Measurements from ENCODE around the gene KRTAP12-4. TPM values are rescaled to one million over a fixed set of nuclear protein-coding genes. Genes with fewer than 3 reads are reported as not detected.

Gene KRTAP12-4
- total and polyA plus RNA-seq, 2 donors (not counting 3 experiments of a cell fraction or from before 2014, with no cell fraction given): not detected

DNA sequence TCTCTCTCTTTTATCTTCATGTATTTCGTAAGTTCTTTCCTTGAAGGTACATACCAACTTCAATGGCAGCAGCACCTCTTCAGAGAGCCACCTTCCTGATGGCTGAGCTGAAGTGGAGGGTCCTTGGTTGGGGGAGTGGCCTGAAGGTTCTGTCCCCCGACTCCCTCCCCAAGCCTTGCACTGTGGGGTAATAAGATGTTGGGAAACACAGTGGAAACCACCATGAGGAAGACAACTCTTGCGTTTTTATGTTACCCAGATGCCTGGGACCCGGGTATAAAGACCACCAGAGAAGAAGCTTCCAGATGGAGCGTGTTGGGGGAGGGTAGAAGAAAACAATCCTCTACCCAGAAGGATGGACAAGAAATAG lies 4.1 kb upstream of the KRTAP12-4 start:
- Histone ChIP-seq H3K9me1 (replicated peaks; ENCODE audit: control insufficient read depth, extremely low read depth, insufficient read depth, low read length) (no peaks in the 10 kb centered on the region), H3K27ac (ENCODE audit: insufficient read depth, low read depth, low read length) (no peak overlapping the region), H2AFZ (ENCODE audit: low read depth, low read length) (no peak overlapping the region), H3K79me2 (ENCODE audit: control insufficient read depth, insufficient read depth, low read length) (no peaks in the 10 kb centered on the region), H3K4me3 (replicated peaks in 1 of 3; ENCODE audit: insufficient read depth in 1 of 3, low read depth in 1 of 3, low read length in 3 of 3) (no peak overlapping the region), H3K4me1 (ENCODE audit: control insufficient read depth, extremely low read depth, insufficient read depth, low read length) (no peaks in the 10 kb centered on the region), H4K20me1 (replicated peaks; ENCODE audit: control insufficient read depth, extremely low read depth, insufficient read depth, low read length) (no peaks in the 10 kb centered on the region), H3K4me2 (ENCODE audit: insufficient read depth, low read length) (no peak overlapping the region), H3K27me3 (ENCODE audit: control insufficient read depth in 2 of 2, insufficient read depth in 2 of 2, low read length in 2 of 2) (peaks cover 0 to 4% of the 10 kb centered on the region in 2 experiments), H3K36me3 (ENCODE audit: control insufficient read depth in 2 of 2, extremely low read depth in 1 of 2, insufficient read depth in 2 of 2, low read length in 2 of 2) (no peaks in the 10 kb centered on the region), H3K9me3 (replicated peaks; ENCODE audit: control insufficient read depth, insufficient read depth, low read length) (no peaks in the 10 kb centered on the region), H3K9ac (replicated peaks; ENCODE audit: extremely low read depth, insufficient read depth, low read length) (no peak overlapping the region)
- dilution Hi-C loops (cut with MboI; ENCODE audit: extremely low pct_ligation_motif_present, low sequenced_read_pairs) (no loop called here), intact Hi-C loops (cut with micrococcal nuclease) (no loop called here)
- POLR2A ChIA-PET: no interaction called here
- BruUV-seq (replicated peaks): no TSS peak
- FAIRE-seq: no peak
- CTCF ChIA-PET: interaction anchor here (1.3 kb wide), 1 partner anchor 135 kb away, joined by 4 read pairs; no protein-coding TSS in a partner anchor
- DNase-seq (ENCODE audit: low read depth, low spot score): no peak
- no peak for TF ChIP-seq POLR2AphosphoS5 (IDR thresholded peaks at IDR 0.05; ENCODE audit: insufficient read depth, low read depth, low read length)
- no peak for TF ChIP-seq MYC (IDR thresholded peaks at IDR 0.05; ENCODE audit: low read depth, low read length)
- TF ChIP-seq POLR2A (IDR thresholded peaks at IDR 0.05; ENCODE audit: low read depth, low read length): no peak
- TF ChIP-seq, protein P1, sequence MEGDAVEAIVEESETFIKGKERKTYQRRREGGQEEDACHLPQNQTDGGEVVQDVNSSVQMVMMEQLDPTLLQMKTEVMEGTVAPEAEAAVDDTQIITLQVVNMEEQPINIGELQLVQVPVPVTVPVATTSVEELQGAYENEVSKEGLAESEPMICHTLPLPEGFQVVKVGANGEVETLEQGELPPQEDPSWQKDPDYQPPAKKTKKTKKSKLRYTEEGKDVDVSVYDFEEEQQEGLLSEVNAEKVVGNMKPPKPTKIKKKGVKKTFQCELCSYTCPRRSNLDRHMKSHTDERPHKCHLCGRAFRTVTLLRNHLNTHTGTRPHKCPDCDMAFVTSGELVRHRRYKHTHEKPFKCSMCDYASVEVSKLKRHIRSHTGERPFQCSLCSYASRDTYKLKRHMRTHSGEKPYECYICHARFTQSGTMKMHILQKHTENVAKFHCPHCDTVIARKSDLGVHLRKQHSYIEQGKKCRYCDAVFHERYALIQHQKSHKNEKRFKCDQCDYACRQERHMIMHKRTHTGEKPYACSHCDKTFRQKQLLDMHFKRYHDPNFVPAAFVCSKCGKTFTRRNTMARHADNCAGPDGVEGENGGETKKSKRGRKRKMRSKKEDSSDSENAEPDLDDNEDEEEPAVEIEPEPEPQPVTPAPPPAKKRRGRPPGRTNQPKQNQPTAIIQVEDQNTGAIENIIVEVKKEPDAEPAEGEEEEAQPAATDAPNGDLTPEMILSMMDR (IDR thresholded peaks at IDR 0.05; ENCODE audit: extremely low read depth in 1 of 2, insufficient read depth in 1 of 2, low read depth in 1 of 2, low read length in 2 of 2): no peak
- no peak for TF ChIP-seq EZH2 (IDR thresholded peaks at IDR 0.05; ENCODE audit: borderline replicate concordance, low read depth, low read length, severe bottlenecking)
- TF ChIP-seq, protein P2, sequence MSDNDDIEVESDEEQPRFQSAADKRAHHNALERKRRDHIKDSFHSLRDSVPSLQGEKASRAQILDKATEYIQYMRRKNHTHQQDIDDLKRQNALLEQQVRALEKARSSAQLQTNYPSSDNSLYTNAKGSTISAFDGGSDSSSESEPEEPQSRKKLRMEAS (IDR thresholded peaks at IDR 0.05; ENCODE audit: insufficient read depth, insufficient read length): no peak
- TF ChIP-seq GATA2 (IDR thresholded peaks at IDR 0.05; ENCODE audit: insufficient read depth, insufficient read length, low read depth, low read length): no peak
- no peak for TF ChIP-seq FOS (IDR thresholded peaks at IDR 0.05; ENCODE audit: borderline replicate concordance, insufficient read depth, low read length)
- TF ChIP-seq JUN (IDR thresholded peaks at IDR 0.05; ENCODE audit: borderline replicate concordance, insufficient read depth, insufficient read length, low read depth): no peak
